Ascending aorta (tissue), 2 donors: Measurements from ENCODE around the gene NCSTN. TPM values are rescaled to one million over a fixed set of nuclear protein-coding genes. Genes with fewer than 3 reads are reported as not detected.

Source experiments
- DNase-seq, 2 donors: peaks; one replicate each; pipeline ENCODE4 v3.0.0-alpha.2; 2019; ENCODE audit warnings: low spot score in 2 of 2
- H3K27ac ChIP-seq, 2 donors: fragments of 200-600 bp; sonication (generic); one replicate each; pipeline ENCODE4 v1.5.1; 2016 to 2017; ENCODE audit warnings: mild to moderate bottlenecking in 1 of 2
- H3K27me3 ChIP-seq: fragments of 200-600 bp; sonication (generic); one replicate; pipeline ENCODE4 v1.5.1; 2017
- H3K36me3 ChIP-seq, 2 donors: fragments of 200-600 bp; sonication (generic); one replicate each; pipeline ENCODE4 v1.5.1; 2016
- H3K4me1 ChIP-seq, 2 donors: fragments of 200-600 bp; sonication (generic); one replicate each; pipeline ENCODE4 v1.5.1; 2016 to 2017; ENCODE audit warnings: mild to moderate bottlenecking in 1 of 2
- H3K4me3 ChIP-seq, 2 donors: fragments of 200-600 bp; sonication (generic); one replicate each; pipeline ENCODE4 v1.5.1; 2016 to 2017; ENCODE audit warnings: mild to moderate bottlenecking in 1 of 2
- H3K9me3 ChIP-seq, 2 donors: fragments of 200-600 bp; sonication (generic); one replicate each; pipeline ENCODE4 v1.5.1; 2016
- intact Hi-C: fragments of 100-400 bp; cut with DNase I; formaldehyde crosslinking; loops from one replicate; pipeline ENCODE4 v1.15.1; 2023
- total RNA-seq: library from RNA; depleted of rRNA; stranded (reverse); fragments of >200 nt; gene quantifications from one replicate; pipeline ENCODE4 v1.1.0, GENCODE V29; 2016
- TF ChIP-seq, protein P1 (sequence below), 3 experiments: fragments of 200-600 bp in 2 of 3; fragments of 450-650 bp in 1 of 3; sonication (generic) in 2 of 3; IDR thresholded peaks; one replicate each; pipeline ENCODE4 v1.5.1; 2016 to 2019; ENCODE audit warnings: antibody characterized with exemption in 3 of 3, mild to moderate bottlenecking in 1 of 3, moderate library complexity in 1 of 3

NCSTN gene
- total RNA-seq, 1 donor from 2014 or later = 141 TPM

- Histone ChIP-seq H3K36me3 (peaks cover 98% of the 10 kb centered on the region in 2 donors), H3K9me3 (no peaks in the 10 kb centered on the region), H3K4me1 (no peaks in the 10 kb centered on the region), H3K27me3 (no peaks in the 10 kb centered on the region), H3K27ac (no peak overlapping the region), H3K4me3 (no peak overlapping the region)
- TF ChIP-seq, protein P1, sequence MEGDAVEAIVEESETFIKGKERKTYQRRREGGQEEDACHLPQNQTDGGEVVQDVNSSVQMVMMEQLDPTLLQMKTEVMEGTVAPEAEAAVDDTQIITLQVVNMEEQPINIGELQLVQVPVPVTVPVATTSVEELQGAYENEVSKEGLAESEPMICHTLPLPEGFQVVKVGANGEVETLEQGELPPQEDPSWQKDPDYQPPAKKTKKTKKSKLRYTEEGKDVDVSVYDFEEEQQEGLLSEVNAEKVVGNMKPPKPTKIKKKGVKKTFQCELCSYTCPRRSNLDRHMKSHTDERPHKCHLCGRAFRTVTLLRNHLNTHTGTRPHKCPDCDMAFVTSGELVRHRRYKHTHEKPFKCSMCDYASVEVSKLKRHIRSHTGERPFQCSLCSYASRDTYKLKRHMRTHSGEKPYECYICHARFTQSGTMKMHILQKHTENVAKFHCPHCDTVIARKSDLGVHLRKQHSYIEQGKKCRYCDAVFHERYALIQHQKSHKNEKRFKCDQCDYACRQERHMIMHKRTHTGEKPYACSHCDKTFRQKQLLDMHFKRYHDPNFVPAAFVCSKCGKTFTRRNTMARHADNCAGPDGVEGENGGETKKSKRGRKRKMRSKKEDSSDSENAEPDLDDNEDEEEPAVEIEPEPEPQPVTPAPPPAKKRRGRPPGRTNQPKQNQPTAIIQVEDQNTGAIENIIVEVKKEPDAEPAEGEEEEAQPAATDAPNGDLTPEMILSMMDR (IDR thresholded peaks at IDR 0.05) = no peak
- intact Hi-C loops = no loop called here
- DNase-seq = no peak
These were observed 34.0 kb upstream of the NCSTN start for GRCh38 chr1:160309185-160309557.

GRCh38 chr1:160309571-160309970 lies 33.6 kb upstream of the NCSTN start:
- H3K9me3 ChIP-seq = no peaks in the 10 kb centered on the region
- TF ChIP-seq, protein P1 (IDR thresholded peaks at IDR 0.05) = no peak
- H3K4me3 ChIP-seq = no peak overlapping the region
- intact Hi-C loops = no loop called here
- no peaks in the 10 kb centered on the region for H3K27me3 ChIP-seq
- no peaks in the 10 kb centered on the region for H3K4me1 ChIP-seq
- H3K27ac ChIP-seq = no peak overlapping the region
- peaks cover 98 to 100% of the 10 kb centered on the region in 2 donors for H3K36me3 ChIP-seq
- no peak for DNase-seq

- Histone ChIP-seq H3K9me3 (no peaks in the 10 kb centered on the region), H3K27ac (no peak overlapping the region), H3K27me3 (no peaks in the 10 kb centered on the region), H3K36me3 (peaks cover 88 to 90% of the 10 kb centered on the region in 2 donors), H3K4me1 (no peaks in the 10 kb centered on the region), H3K4me3 (no peak overlapping the region)
- intact Hi-C loops = no loop called here
- DNase-seq = no peak
- TF ChIP-seq, protein P1 (IDR thresholded peaks at IDR 0.05) = no peak
These were observed 27.8 kb upstream of the NCSTN start for GRCh38 chr1:160315359-160315758.

GRCh38 chr1:160322831-160323230 lies 20.4 kb upstream of the NCSTN start:
- no peaks in the 10 kb centered on the region for H3K27me3 ChIP-seq
- peaks cover 65 to 69% of the 10 kb centered on the region in 2 donors for H3K36me3 ChIP-seq
- TF ChIP-seq, protein P1 (IDR thresholded peaks at IDR 0.05) = no peak
- no peak for DNase-seq
- intact Hi-C loops = no loop called here
- no peaks in the 10 kb centered on the region for H3K9me3 ChIP-seq
- H3K4me1 ChIP-seq = no peaks in the 10 kb centered on the region
- no peak overlapping the region for H3K27ac ChIP-seq
- H3K4me3 ChIP-seq = no peak overlapping the region

DNA sequence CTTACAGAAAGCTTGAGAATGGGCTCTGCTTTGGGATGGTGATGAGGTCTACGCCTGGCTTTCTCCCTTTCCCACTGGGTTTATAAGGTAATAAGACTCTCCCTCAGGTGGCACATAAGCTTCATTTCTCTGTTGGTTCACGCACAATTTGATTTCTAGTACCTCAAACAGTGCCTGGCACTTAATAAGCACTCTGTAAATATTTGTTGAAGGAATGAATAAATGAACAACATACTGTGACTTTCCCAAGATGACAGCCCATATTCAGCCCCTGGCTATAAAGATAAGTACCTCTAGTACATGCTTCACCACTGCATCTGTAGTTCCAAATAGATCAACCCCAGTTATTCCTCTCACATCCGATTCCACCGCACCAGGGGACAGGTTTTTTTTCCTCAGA lies 17.9 kb upstream of the NCSTN start:
- H3K36me3 ChIP-seq = peaks cover 72 to 80% of the 10 kb centered on the region in 2 donors
- H3K27me3 ChIP-seq = no peaks in the 10 kb centered on the region
- no peaks in the 10 kb centered on the region for H3K9me3 ChIP-seq
- H3K27ac ChIP-seq = no peak overlapping the region
- H3K4me3 ChIP-seq = no peak overlapping the region
- H3K4me1 ChIP-seq = no peaks in the 10 kb centered on the region
- no peak for DNase-seq
- TF ChIP-seq, protein P1 (IDR thresholded peaks at IDR 0.05) = no peak
- intact Hi-C loops = no loop called here

DNA sequence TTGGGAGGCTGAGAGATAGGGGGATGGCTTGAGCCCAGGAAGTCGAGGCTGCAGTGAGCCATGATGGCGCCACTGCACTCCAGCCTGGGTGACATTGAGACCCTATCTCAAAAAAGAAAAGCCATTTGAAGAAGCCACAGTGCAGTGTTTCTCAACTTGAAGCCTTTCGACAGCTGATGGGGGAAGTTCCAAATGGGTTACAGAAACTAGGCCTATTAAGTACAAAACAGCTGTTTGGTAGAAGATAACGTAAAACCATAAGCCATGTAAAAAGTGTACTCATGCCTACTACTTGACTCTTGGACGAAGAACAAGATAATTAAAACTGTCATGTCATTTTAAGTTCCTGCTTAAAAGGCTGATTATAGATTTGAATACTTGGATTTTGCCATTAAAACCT lies 16.8 kb upstream of the NCSTN start:
- TF ChIP-seq, protein P1 (IDR thresholded peaks at IDR 0.05) = no peak
- H3K9me3 ChIP-seq = no peaks in the 10 kb centered on the region
- no peaks in the 10 kb centered on the region for H3K4me1 ChIP-seq
- no peak overlapping the region for H3K27ac ChIP-seq
- H3K27me3 ChIP-seq = no peaks in the 10 kb centered on the region
- no peak for DNase-seq
- intact Hi-C loops = no loop called here
- no peak overlapping the region for H3K4me3 ChIP-seq
- peaks cover 80 to 92% of the 10 kb centered on the region in 2 donors for H3K36me3 ChIP-seq
